Trophoblast cell (in vitro differentiated cells and primary cell): ENCODE results near the gene GABRG3.
A peak's percentile ranks its signal among the peaks of the same experiment; 100 is the strongest.

Experiments used
- DNase-seq, 2 donors: peaks; one replicate each; pipeline ENCODE4 v3.0.0-alpha.2; 2016
- H2AFZ ChIP-seq: 2 replicates; pipeline ENCODE4 v1.6.1; 2013; ENCODE audit warnings: low read length, moderate library complexity, mild to moderate bottlenecking; ENCODE audit not compliant: insufficient read depth, poor library complexity
- H2AK5ac ChIP-seq: 2 replicates; pipeline ENCODE4 v1.6.1; 2013; ENCODE audit warnings: mild to moderate bottlenecking, low read length
- H2BK120ac ChIP-seq: 2 replicates; pipeline ENCODE4 v1.6.1; 2013; ENCODE audit warnings: low read length, mild to moderate bottlenecking, moderate library complexity; ENCODE audit not compliant: insufficient read depth, poor library complexity
- H2BK12ac ChIP-seq: 2 replicates; pipeline ENCODE4 v1.6.1; 2013; ENCODE audit warnings: mild to moderate bottlenecking, low read length, moderate library complexity
- H2BK5ac ChIP-seq: 2 replicates; pipeline ENCODE4 v1.6.1; 2013; ENCODE audit warnings: low read length, low read depth, moderate library complexity, mild to moderate bottlenecking; ENCODE audit not compliant: poor library complexity
- H3K14ac ChIP-seq: 2 replicates; pipeline ENCODE4 v1.6.1; 2013; ENCODE audit warnings: mild to moderate bottlenecking, low read length
- H3K18ac ChIP-seq: 2 replicates; pipeline ENCODE4 v1.6.1; 2013; ENCODE audit warnings: mild to moderate bottlenecking, low read length
- H3K23ac ChIP-seq: 2 replicates; pipeline ENCODE4 v1.6.1; 2013; ENCODE audit warnings: low read length
- H3K27ac ChIP-seq: 2 replicates; pipeline ENCODE4 v1.5.1; 2013; ENCODE audit warnings: low read depth, mild to moderate bottlenecking, inconsistent platforms, low read length, moderate library complexity
- H3K27me3 ChIP-seq: 2 replicates; pipeline ENCODE4 v1.6.1; 2013; ENCODE audit warnings: inconsistent platforms, mild to moderate bottlenecking, low read length, moderate library complexity; ENCODE audit not compliant: insufficient read depth
- H3K36me3 ChIP-seq, 2 experiments: 1 replicate in 1 of 2; 2 replicates in 1 of 2; pipeline ENCODE4 v1.6.1; 2013; ENCODE audit warnings: low read length in 2 of 2, mild to moderate bottlenecking in 2 of 2, moderate library complexity in 1 of 2; ENCODE audit not compliant: insufficient read depth in 2 of 2, control insufficient read depth in 1 of 2
- H3K4ac ChIP-seq: 2 replicates; pipeline ENCODE4 v1.6.1; 2013; ENCODE audit warnings: low read depth, mild to moderate bottlenecking, low read length, moderate library complexity
- H3K4me1 ChIP-seq, 2 experiments: 1 replicate in 1 of 2; 2 replicates in 1 of 2; pipeline ENCODE4 v1.6.1; 2013; ENCODE audit warnings: low read length in 2 of 2, mild to moderate bottlenecking in 2 of 2, moderate library complexity in 1 of 2; ENCODE audit not compliant: insufficient read depth in 2 of 2, control insufficient read depth in 1 of 2
- H3K4me2 ChIP-seq: 2 replicates; pipeline ENCODE4 v1.6.1; 2013; ENCODE audit warnings: inconsistent platforms, mild to moderate bottlenecking, low read length, moderate library complexity
- H3K4me3 ChIP-seq: 2 replicates; pipeline ENCODE4 v1.5.1; 2013; ENCODE audit warnings: mild to moderate bottlenecking, low read depth, low read length, inconsistent platforms
- H3K79me1 ChIP-seq: one replicate; pipeline ENCODE4 v1.6.1; 2013; ENCODE audit warnings: low read length
- H3K79me2 ChIP-seq: 2 replicates; pipeline ENCODE4 v1.6.1; 2013; ENCODE audit warnings: low read length, mild to moderate bottlenecking; ENCODE audit not compliant: control insufficient read depth, insufficient read depth, poor library complexity
- H3K9ac ChIP-seq: 2 replicates; pipeline ENCODE4 v1.6.1; 2013; ENCODE audit warnings: mild to moderate bottlenecking, low read length
- H3K9me3 ChIP-seq: 2 replicates; pipeline ENCODE4 v1.6.1; 2013; ENCODE audit warnings: low read depth, mild to moderate bottlenecking, control low read depth, inconsistent platforms, low read length; ENCODE audit not compliant: insufficient read depth
- H4K12ac ChIP-seq: 2 replicates; pipeline ENCODE4 v1.6.1; 2013; ENCODE audit warnings: low read depth, mild to moderate bottlenecking, low read length, moderate library complexity
- H4K8ac ChIP-seq: 2 replicates; pipeline ENCODE4 v1.6.1; 2013; ENCODE audit warnings: low read depth, mild to moderate bottlenecking, low read length, moderate library complexity
- H4K91ac ChIP-seq: one replicate; pipeline ENCODE4 v1.6.1; 2013; ENCODE audit warnings: low read depth, mild to moderate bottlenecking, low read length, moderate library complexity
- WGBS: extraction: QIAGEN DNeasy Blood & Tissue Kit; methylation state at CpG from one replicate; pipeline ENCODE4 v1.1.7; 2013; ENCODE audit warnings: missing lambda C conversion rate; ENCODE audit not compliant: insufficient read length, insufficient coverage; ENCODE audit errors: extremely low coverage; 5-methylcytosine and 5-hydroxymethylcytosine counted together

GABRG3 gene

GRCh38 chr15:27134481-27134880 lies 163.5 kb downstream of the GABRG3 start:
- Histone ChIP-seq H3K4me1 (peaks cover 2% of the 10 kb centered on the region in 2 experiments), H3K23ac (no peak overlapping the region), H2BK120ac (no peak overlapping the region), H3K18ac (peak overlapping the region; percentile 7), H4K91ac (no peak overlapping the region), H4K12ac (no peak overlapping the region), H2BK12ac (no peak overlapping the region), H2AK5ac (no peak overlapping the region), H3K79me1 (peaks cover 2% of the 10 kb centered on the region), H3K27ac (no peak overlapping the region), H3K27me3 (no peaks in the 10 kb centered on the region), H2BK5ac (no peak overlapping the region), H3K9me3 (no peaks in the 10 kb centered on the region), H2AFZ (no peak overlapping the region), H3K4me2 (no peak overlapping the region), H3K4me3 (no peak overlapping the region), H3K9ac (no peak overlapping the region), H3K79me2 (no peaks in the 10 kb centered on the region), H3K4ac (no peak overlapping the region), H3K36me3 (no peaks in the 10 kb centered on the region), H4K8ac (no peak overlapping the region), H3K14ac (no peak overlapping the region)
- DNase-seq, result no peak
- WGBS, result no CpG with 5 or more reads among the region's 4 CpGs

- no peak overlapping the region for H4K8ac ChIP-seq
- H3K36me3 ChIP-seq, result no peaks in the 10 kb centered on the region
- H3K9ac ChIP-seq, result no peak overlapping the region
- H3K27me3 ChIP-seq, result no peaks in the 10 kb centered on the region
- H3K18ac ChIP-seq, result no peak overlapping the region
- H3K79me1 ChIP-seq, result peaks cover 2% of the 10 kb centered on the region
- H3K4ac ChIP-seq, result no peak overlapping the region
- H2BK120ac ChIP-seq, result no peak overlapping the region
- no peak overlapping the region for H2AK5ac ChIP-seq
- no peak overlapping the region for H3K27ac ChIP-seq
- no CpG with 5 or more reads among the region's 1 CpG for WGBS
- no peak overlapping the region for H3K23ac ChIP-seq
- H2BK5ac ChIP-seq, result no peak overlapping the region
- no peak overlapping the region for H2AFZ ChIP-seq
- H3K4me1 ChIP-seq, result peaks cover 2% of the 10 kb centered on the region in 2 experiments
- H3K4me3 ChIP-seq, result no peak overlapping the region
- DNase-seq, result no peak
- no peaks in the 10 kb centered on the region for H3K9me3 ChIP-seq
- H3K79me2 ChIP-seq, result no peaks in the 10 kb centered on the region
- no peak overlapping the region for H4K12ac ChIP-seq
- H4K91ac ChIP-seq, result no peak overlapping the region
- H3K14ac ChIP-seq, result no peak overlapping the region
- H2BK12ac ChIP-seq, result no peak overlapping the region
- H3K4me2 ChIP-seq, result no peak overlapping the region
Measured at GRCh38 chr15:27135151-27135550, 164.2 kb downstream of the GABRG3 start.

- H2BK12ac ChIP-seq, result no peak overlapping the region
Measured at GRCh38 chr15:27137127-27137526, 166.1 kb downstream of the GABRG3 start.

GRCh38 chr15:27165590-27165989 lies 194.6 kb downstream of the GABRG3 start:
- no peak for DNase-seq
- Histone ChIP-seq H3K4me1 (no peaks in the 10 kb centered on the region), H2AFZ (no peak overlapping the region), H3K9ac (peak overlapping the region; percentile 0), H2AK5ac (no peak overlapping the region), H3K23ac (no peak overlapping the region), H2BK5ac (no peak overlapping the region), H3K18ac (no peak overlapping the region), H4K8ac (no peak overlapping the region), H3K4me3 (no peak overlapping the region), H3K36me3 (no peaks in the 10 kb centered on the region), H3K27me3 (no peaks in the 10 kb centered on the region), H4K91ac (no peak overlapping the region), H4K12ac (no peak overlapping the region), H3K9me3 (peaks cover 2% of the 10 kb centered on the region), H2BK120ac (no peak overlapping the region), H3K4me2 (no peak overlapping the region), H3K79me2 (no peaks in the 10 kb centered on the region), H3K4ac (no peak overlapping the region), H3K79me1 (no peaks in the 10 kb centered on the region), H2BK12ac (no peak overlapping the region), H3K14ac (no peak overlapping the region), H3K27ac (no peak overlapping the region)
- WGBS, result no CpG with 5 or more reads among the region's 1 CpG

More at GRCh38 chr15:27137127-27137526, 166.1 kb downstream of the GABRG3 start:
- no peak overlapping the region for H3K14ac ChIP-seq
- no peak for DNase-seq
- H2AFZ ChIP-seq, result no peak overlapping the region
- no peak overlapping the region for H3K27ac ChIP-seq
- H3K79me1 ChIP-seq, result peaks cover 2% of the 10 kb centered on the region
- no peaks in the 10 kb centered on the region for H3K36me3 ChIP-seq
- no peaks in the 10 kb centered on the region for H3K79me2 ChIP-seq
- no peak overlapping the region for H2AK5ac ChIP-seq
- H3K4me3 ChIP-seq, result no peak overlapping the region
- no peaks in the 10 kb centered on the region for H3K27me3 ChIP-seq
- H4K12ac ChIP-seq, result no peak overlapping the region
- WGBS, result no CpG with 5 or more reads among the region's 5 CpGs
- no peak overlapping the region for H3K18ac ChIP-seq
- no peak overlapping the region for H3K9ac ChIP-seq
- H3K9me3 ChIP-seq, result no peaks in the 10 kb centered on the region
- no peak overlapping the region for H4K8ac ChIP-seq
- H3K23ac ChIP-seq, result no peak overlapping the region
- no peak overlapping the region for H2BK5ac ChIP-seq
- no peak overlapping the region for H4K91ac ChIP-seq
- peaks cover 2% of the 10 kb centered on the region in 2 experiments for H3K4me1 ChIP-seq
- no peak overlapping the region for H2BK120ac ChIP-seq
- no peak overlapping the region for H3K4me2 ChIP-seq
- H3K4ac ChIP-seq, result no peak overlapping the region
